ENCODE measurements around the gene THRB.
"Not testable (repeated sequence)": the region's sequence is repeated elsewhere in the genome, so short reads cannot be mapped to it uniquely, and the experiment has no call there.

Gene THRB

DNA sequence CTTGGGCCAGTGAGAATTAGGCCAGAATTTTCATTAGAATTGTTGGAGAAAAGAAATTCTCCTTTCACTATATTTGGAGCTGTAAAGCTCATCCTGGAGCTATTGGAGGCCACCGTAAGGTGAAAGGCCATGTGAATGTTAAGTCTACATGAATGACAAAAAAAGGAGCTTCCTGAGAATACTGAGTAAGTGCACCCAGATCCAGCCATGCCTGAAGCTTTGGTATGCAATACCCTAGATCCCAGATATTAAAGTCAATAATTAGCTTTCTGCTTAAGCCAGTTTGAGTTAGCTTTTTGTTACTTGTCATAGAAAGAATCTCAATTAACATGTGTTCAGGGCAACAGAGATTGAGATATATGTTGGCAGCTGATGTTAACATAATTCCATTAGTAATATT, 377.1 kb downstream of the THRB start:
- Mint-ChIP-seq H3K27me3 (peaks cover 4 to 5% of the 10 kb centered on the region in 2 donors), H3K36me3 (peaks cover 7 to 8% of the 10 kb centered on the region in 2 donors), H3K27ac (no peak overlapping the region), H3K9me3 (peaks cover 0 to 1% of the 10 kb centered on the region in 2 donors), H3K4me1 (peaks cover 0 to 5% of the 10 kb centered on the region in 2 donors), H3K4me3 (no peak overlapping the region)
- DNase-seq (no peak), ATAC-seq (replicated peaks) (no peak)

DNA sequence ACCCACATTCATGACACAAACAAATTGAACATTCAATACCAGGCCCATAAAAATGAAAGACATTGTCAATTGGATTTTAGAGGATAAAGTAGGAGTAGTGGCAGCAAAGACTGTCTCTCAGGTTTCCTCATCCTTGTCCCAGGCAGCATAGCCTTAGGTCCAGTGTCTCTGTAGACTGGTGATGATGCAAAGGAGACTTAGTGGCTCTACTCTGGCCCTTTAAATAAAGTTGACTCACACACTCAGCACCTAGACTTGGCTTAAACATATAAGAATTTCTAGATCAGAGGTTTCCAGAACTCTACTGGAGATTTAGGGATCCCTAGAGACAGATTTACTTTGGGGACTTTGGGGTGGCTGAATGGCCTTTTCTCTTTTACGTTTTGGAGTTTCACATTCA, 382.9 kb downstream of the THRB start:
- no peak overlapping the region for H3K27ac Mint-ChIP-seq
- H3K4me1 Mint-ChIP-seq = no peaks in the 10 kb centered on the region
- no peaks in the 10 kb centered on the region for H3K36me3 Mint-ChIP-seq
- ATAC-seq (replicated peaks) = no peak
- H3K27me3 Mint-ChIP-seq = peaks cover 4 to 5% of the 10 kb centered on the region in 2 donors
- DNase-seq = no peak
- no peak overlapping the region for H3K4me3 Mint-ChIP-seq
- H3K9me3 Mint-ChIP-seq = no peaks in the 10 kb centered on the region

GRCh38 chr3:24110051-24110450, 384.6 kb downstream of the THRB start:
- H3K4me1 Mint-ChIP-seq = no peaks in the 10 kb centered on the region
- no peak overlapping the region for H3K27ac Mint-ChIP-seq
- no peak overlapping the region for H3K4me3 Mint-ChIP-seq
- H3K9me3 Mint-ChIP-seq = no peaks in the 10 kb centered on the region
- DNase-seq (no peak), ATAC-seq (replicated peaks) (no peak)
- H3K36me3 Mint-ChIP-seq = no peaks in the 10 kb centered on the region
- no peaks in the 10 kb centered on the region for H3K27me3 Mint-ChIP-seq

DNA sequence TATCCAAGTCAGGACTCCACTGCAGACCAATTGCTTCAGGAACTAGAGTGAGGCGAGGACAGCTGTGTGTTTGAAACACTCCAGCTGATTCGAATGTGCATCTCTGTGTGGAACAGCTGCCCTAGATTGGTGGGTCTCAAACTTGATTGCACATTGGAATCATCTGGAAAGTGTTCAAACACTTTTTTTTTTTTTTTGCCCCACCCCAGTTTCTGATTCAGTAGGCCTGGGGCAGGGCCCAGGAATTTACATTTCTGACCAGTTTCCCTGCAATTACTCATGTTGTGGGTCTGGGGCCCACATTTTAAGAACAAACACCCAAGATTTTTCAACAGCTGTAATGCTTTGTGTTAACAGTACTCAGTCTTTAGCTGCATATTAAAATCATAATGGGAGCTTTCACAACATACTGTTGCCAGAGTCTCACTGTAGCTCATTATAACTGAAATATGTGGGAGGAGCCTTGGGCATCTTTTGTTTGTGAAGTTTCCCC, 392.9 kb downstream of the THRB start:
- H3K36me3 Mint-ChIP-seq = no peaks in the 10 kb centered on the region
- H3K4me1 Mint-ChIP-seq = peaks cover 0 to 5% of the 10 kb centered on the region in 2 donors
- no peak for DNase-seq
- H3K9me3 Mint-ChIP-seq = peaks cover 0 to 2% of the 10 kb centered on the region in 2 donors
- peaks cover 4 to 13% of the 10 kb centered on the region in 2 donors for H3K27me3 Mint-ChIP-seq
- no peak overlapping the region for H3K4me3 Mint-ChIP-seq
- no peak overlapping the region for H3K27ac Mint-ChIP-seq
- no peak for ATAC-seq (replicated peaks)

DNA sequence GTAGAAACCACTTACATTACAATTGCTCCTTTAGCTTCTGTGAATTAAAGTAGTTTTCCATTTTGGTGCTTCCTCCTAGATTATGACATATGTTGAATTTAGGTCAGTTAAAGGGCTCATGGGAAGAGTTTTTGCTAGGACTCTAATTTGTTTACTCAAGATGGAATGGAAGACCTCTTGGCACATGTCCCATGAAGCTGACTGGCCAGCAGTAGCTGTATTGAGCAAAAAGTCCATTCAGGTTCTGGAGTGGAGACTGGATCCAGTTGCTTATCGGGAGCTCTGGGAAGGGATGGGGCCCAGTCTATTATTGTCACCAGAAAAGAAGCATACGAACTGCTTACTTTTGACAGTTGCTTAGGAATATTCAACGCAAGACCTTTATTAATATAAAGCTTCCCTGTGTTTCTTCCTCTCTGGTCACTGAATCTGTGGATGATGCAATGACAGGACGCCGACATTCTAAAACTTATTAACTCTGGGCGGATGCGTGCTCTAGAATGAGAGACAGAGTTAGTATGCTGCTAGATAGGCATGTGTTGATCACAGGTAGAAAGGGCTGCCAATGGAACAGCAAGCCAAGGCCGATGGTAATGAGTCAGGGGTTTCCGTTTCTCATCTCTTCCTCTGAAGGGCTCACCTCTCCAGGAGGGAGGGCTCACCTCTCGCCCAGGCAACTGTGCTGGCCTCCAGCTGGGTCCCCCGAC, 393.8 kb downstream of the THRB start:
- H3K36me3 Mint-ChIP-seq = no peaks in the 10 kb centered on the region
- H3K9me3 Mint-ChIP-seq = peaks cover 0 to 2% of the 10 kb centered on the region in 2 donors
- no peak overlapping the region for H3K27ac Mint-ChIP-seq
- H3K27me3 Mint-ChIP-seq = peaks cover 4 to 17% of the 10 kb centered on the region in 2 donors
- peaks cover 0 to 6% of the 10 kb centered on the region in 2 donors for H3K4me1 Mint-ChIP-seq
- H3K4me3 Mint-ChIP-seq = no peak overlapping the region
- ATAC-seq (replicated peaks) (no peak), DNase-seq (no peak)

DNA sequence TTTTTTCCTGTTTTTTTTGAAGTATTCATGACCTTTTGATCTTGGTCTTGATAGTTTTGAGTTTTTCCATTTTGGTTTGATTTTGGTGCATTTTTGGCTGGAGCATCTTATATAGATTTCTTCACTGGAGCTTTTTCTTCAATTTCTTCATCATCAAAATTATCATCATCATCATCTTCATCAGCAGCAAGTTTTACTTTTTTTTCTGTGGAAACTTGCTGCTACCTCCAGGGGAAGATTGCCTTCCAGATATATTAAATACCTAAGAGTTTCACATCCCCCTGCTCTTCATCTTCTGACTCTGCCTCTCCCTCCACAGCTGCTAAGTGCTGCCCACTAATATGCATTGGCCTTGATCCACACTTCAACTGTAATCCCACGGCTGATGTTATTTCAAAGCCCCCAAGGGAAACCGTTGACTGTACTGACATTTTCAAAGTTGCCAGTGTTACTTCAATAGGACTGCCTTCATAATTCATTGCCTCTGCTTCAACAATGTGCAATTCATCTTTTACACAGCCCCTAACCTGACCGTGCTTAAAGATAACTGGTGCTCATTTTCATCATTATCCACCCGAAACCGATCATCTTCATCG, 397.9 kb downstream of the THRB start:
- no peak for ATAC-seq (replicated peaks)
- DNase-seq = no peak
- Mint-ChIP-seq H3K36me3 (no peaks in the 10 kb centered on the region), H3K27me3 (peaks cover 4 to 17% of the 10 kb centered on the region in 2 donors), H3K4me1 (peaks cover 0 to 6% of the 10 kb centered on the region in 2 donors), H3K9me3 (peaks cover 0 to 2% of the 10 kb centered on the region in 2 donors), H3K4me3 (no peak overlapping the region), H3K27ac (no peak overlapping the region)

DNA sequence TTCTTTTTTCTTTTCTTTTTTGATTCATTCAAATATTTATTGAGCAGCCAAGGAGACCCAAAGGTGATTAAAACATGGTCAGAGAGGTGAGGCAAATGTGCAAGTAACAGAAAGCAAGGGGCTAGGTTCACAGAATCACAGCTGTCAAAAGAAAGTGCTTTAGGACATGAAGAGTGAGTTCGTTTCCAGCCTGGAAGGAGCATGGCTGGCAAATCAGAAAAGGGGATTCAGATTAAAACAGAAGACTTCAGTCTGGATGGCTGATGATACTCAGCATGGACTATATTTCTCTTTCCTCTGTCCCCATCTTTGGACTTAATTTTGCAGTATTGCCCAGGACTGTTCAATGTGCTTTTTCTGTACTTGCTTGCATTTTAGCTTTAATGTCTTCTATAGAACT, 398.4 kb downstream of the THRB start:
- no peak overlapping the region for H3K4me3 Mint-ChIP-seq
- ATAC-seq (replicated peaks) (no peak), DNase-seq (no peak)
- H3K9me3 Mint-ChIP-seq = peaks cover 0 to 2% of the 10 kb centered on the region in 2 donors
- no peaks in the 10 kb centered on the region for H3K36me3 Mint-ChIP-seq
- no peak overlapping the region for H3K27ac Mint-ChIP-seq
- peaks cover 0 to 6% of the 10 kb centered on the region in 2 donors for H3K4me1 Mint-ChIP-seq
- peaks cover 4 to 17% of the 10 kb centered on the region in 2 donors for H3K27me3 Mint-ChIP-seq

DNA sequence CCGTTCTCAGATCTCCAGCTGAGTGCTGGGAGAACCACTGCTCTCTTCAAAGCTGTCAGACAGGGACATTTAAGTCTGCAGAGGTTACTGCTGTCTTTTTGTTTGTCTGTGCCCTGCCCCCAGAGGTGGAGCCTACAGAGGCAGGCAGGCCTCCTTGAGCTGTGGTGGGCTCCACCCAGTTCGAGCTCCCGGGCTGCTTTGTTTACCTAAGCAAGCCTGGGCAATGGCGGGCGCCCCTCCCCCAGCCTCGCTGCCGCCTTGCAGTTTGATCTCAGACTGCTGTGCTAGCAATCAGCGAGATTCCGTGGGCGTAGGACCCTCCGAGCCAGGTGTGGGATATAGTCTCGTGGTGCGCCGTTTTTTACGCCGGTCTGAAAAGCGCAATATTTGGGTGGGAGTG, 399.8 kb downstream of the THRB start:
- H3K27me3 Mint-ChIP-seq = peaks cover 4 to 17% of the 10 kb centered on the region in 2 donors
- not testable (repeated sequence) for H3K9me3 Mint-ChIP-seq

GRCh38 chr3:24088782-24089181, 405.9 kb downstream of the THRB start:
- H3K36me3 Mint-ChIP-seq = no peaks in the 10 kb centered on the region
- ATAC-seq (replicated peaks) = peak in 1 of 2 donors; percentile 62
- H3K9me3 Mint-ChIP-seq = peaks cover 0 to 2% of the 10 kb centered on the region in 2 donors
- no peak overlapping the region for H3K27ac Mint-ChIP-seq
- H3K4me3 Mint-ChIP-seq = no peak overlapping the region
- no peak for DNase-seq
- peaks cover under 1 to 4% of the 10 kb centered on the region in 2 donors for H3K27me3 Mint-ChIP-seq
- no peaks in the 10 kb centered on the region for H3K4me1 Mint-ChIP-seq

More for the DNA sequence above, 399.8 kb downstream of the THRB start:
- not testable (repeated sequence) for H3K4me3 Mint-ChIP-seq; DNase-seq; H3K36me3 Mint-ChIP-seq; H3K27ac Mint-ChIP-seq; ATAC-seq (replicated peaks); H3K4me1 Mint-ChIP-seq

DNA sequence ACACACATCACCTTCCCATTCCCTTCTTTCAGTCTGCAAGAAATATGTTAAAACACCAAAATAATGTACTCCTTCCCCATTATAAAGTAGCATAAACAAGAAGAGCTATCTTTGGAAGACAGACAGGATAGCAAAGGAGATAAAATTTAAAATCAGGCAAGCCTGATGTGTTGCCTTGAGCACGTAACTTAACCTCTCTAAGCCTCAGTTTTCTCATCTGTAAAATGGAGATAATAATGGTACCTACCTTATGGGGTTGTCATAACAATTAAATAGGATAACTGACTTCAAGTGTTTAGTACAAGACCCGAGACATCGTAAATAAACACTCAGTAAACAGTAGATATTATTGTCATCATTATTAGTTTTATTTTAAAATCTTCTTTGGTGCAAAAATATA, 407.2 kb downstream of the THRB start:
- Mint-ChIP-seq H3K27me3 (peaks cover 4 to 6% of the 10 kb centered on the region in 2 donors), H3K9me3 (peaks cover 0 to 2% of the 10 kb centered on the region in 2 donors), H3K4me3 (no peak overlapping the region), H3K27ac (no peak overlapping the region), H3K4me1 (no peaks in the 10 kb centered on the region), H3K36me3 (peaks cover 0 to 2% of the 10 kb centered on the region in 2 donors)
- ATAC-seq (replicated peaks) (no peak), DNase-seq (no peak)

DNA sequence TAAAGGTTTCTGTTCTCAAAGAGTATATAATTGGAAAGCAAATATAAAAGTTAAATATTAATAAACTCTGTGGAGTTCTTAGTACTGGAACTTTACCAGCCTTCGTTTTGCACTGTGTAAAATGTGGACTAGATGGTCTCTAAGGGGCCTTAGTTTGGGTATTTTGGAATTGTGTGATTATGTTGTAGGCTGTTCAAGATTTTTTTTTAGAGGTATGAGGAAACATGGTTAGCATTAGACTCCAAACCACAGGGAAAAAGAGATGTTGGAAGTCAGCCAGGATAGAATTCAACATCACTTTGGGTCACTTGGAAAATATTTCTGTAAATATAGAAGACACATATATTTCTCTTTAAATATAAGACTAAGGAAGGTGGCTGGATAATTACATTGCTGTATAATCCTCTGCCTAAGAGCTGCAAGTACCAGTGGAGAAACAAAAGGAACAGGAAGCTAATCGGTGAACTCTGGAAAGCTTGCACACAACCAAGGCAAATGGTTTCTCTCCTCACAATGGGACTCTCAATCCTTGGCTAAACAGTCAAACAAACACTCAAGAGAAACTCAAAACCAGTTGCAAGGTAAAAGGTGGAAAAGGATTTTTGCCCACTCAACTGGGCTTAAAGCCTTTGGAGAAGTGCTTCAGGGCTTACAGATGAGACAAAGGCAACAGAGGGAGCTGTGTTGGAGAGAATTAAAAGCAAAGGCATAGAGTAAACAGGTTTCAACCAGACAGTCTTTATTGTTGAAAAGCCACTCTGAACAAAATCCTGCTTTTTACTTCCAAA, 407.8 kb downstream of the THRB start:
- H3K27ac Mint-ChIP-seq = no peak overlapping the region
- no peaks in the 10 kb centered on the region for H3K4me1 Mint-ChIP-seq
- peaks cover 0 to 2% of the 10 kb centered on the region in 2 donors for H3K36me3 Mint-ChIP-seq
- H3K9me3 Mint-ChIP-seq = peaks cover 2 to 4% of the 10 kb centered on the region in 2 donors
- ATAC-seq (replicated peaks) = no peak
- H3K4me3 Mint-ChIP-seq = no peak overlapping the region
- H3K27me3 Mint-ChIP-seq = peaks cover 4 to 12% of the 10 kb centered on the region in 2 donors
- no peak for DNase-seq

- H3K4me3 Mint-ChIP-seq = no peak overlapping the region
- H3K27ac Mint-ChIP-seq = no peak overlapping the region
- ATAC-seq (replicated peaks) = no peak
- no peak for DNase-seq
- H3K27me3 Mint-ChIP-seq = peaks cover 4 to 14% of the 10 kb centered on the region in 2 donors
- no peaks in the 10 kb centered on the region for H3K4me1 Mint-ChIP-seq
- H3K36me3 Mint-ChIP-seq = peaks cover 0 to 2% of the 10 kb centered on the region in 2 donors
- H3K9me3 Mint-ChIP-seq = peaks cover 2 to 6% of the 10 kb centered on the region in 2 donors
Observed at GRCh38 chr3:24086206-24086605, 408.4 kb downstream of the THRB start.

- H3K4me3 Mint-ChIP-seq = no peak overlapping the region
- H3K36me3 Mint-ChIP-seq = no peaks in the 10 kb centered on the region
- H3K9me3 Mint-ChIP-seq = peaks cover 5 to 6% of the 10 kb centered on the region in 2 donors
- DNase-seq (no peak), ATAC-seq (replicated peaks) (no peak)
- no peaks in the 10 kb centered on the region for H3K4me1 Mint-ChIP-seq
- no peaks in the 10 kb centered on the region for H3K27me3 Mint-ChIP-seq
- no peak overlapping the region for H3K27ac Mint-ChIP-seq
Observed at GRCh38 chr3:24072193-24072592, 422.5 kb downstream of the THRB start.

DNA sequence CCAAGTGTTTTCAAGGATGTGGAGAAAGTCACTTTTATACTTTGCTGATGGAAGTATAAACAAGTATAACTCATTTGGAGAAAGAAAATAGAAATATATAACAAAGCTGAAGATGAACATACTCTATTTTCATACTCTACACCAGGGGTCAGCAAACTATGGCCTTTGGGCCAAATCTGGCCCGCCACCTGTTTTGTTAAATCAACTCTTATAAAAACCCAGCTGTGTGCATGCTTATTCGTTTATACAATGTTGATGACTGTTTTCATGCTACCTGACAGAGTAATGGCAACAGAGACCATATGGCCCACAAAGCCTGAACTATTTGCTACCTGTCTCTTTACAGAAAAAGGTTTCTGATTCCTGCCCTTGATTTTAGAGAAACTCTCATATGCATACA, 425.6 kb downstream of the THRB start:
- ATAC-seq (replicated peaks) (no peak), DNase-seq (no peak)
- Mint-ChIP-seq H3K9me3 (peaks cover 0 to 4% of the 10 kb centered on the region in 2 donors), H3K4me3 (no peak overlapping the region), H3K27ac (no peak overlapping the region), H3K27me3 (no peaks in the 10 kb centered on the region), H3K4me1 (no peaks in the 10 kb centered on the region), H3K36me3 (no peaks in the 10 kb centered on the region)

All from stimulated activated naive B cell treated with anti-CD40 and anti-IgM and Interleukin-4, amounts not matched to agents 10 μg/mL and 1 μg/mL and 100 μg/mL, for 72 hours (primary cell).